ENCODE results near the gene UBAP2. TPM values are rescaled to one million over a fixed set of nuclear protein-coding genes. Genes with fewer than 3 reads are reported as not detected.
A peak's percentile ranks its signal among the peaks of the same experiment; 100 is the strongest.
"Not testable (repeated sequence)": the region's sequence is repeated elsewhere in the genome, so short reads cannot be mapped to it uniquely, and the experiment has no call there.

The UBAP2 gene
- total RNA-seq, 2 donors from 2014 or later = 23.3 to 26.4 TPM

- intact Hi-C loops (cut with DNase I) = no loop called here
These were observed 55.6 kb downstream of the UBAP2 start for GRCh38 chr9:33993104-33993503.

GRCh38 chr9:33992632-33993031 is 56.1 kb downstream of the UBAP2 start:
- intact Hi-C loops (cut with DNase I) = no loop called here

More at GRCh38 chr9:33993104-33993503, 55.6 kb downstream of the UBAP2 start:
- DNase-seq (ENCODE audit: low spot score) = no peak

GRCh38 chr9:33988219-33988890 is 60.3 kb downstream of the UBAP2 start:
- intact Hi-C loops (cut with DNase I) = no loop called here
- no peak for DNase-seq (ENCODE audit: low spot score)

More at GRCh38 chr9:33992632-33993031, 56.1 kb downstream of the UBAP2 start:
- no peak for DNase-seq (ENCODE audit: low spot score)

- intact Hi-C loops (cut with DNase I) = no loop called here
- DNase-seq (ENCODE audit: low spot score) = no peak
These were observed 72.3 kb downstream of the UBAP2 start for GRCh38 chr9:33976414-33976813.

GRCh38 chr9:33972698-33973097 is 76.0 kb downstream of the UBAP2 start:
- intact Hi-C loops (cut with DNase I) = no loop called here

GRCh38 chr9:33964086-33964768 is 84.5 kb downstream of the UBAP2 start:
- DNase-seq (ENCODE audit: low spot score) = no peak
- intact Hi-C loops (cut with DNase I) = no loop called here

More at GRCh38 chr9:33972698-33973097, 76.0 kb downstream of the UBAP2 start:
- DNase-seq (ENCODE audit: low spot score) = no peak

GRCh38 chr9:33962468-33962867 is 86.2 kb downstream of the UBAP2 start:
- DNase-seq (ENCODE audit: low spot score); intact Hi-C loops (cut with DNase I): not testable (repeated sequence)

- intact Hi-C loops (cut with DNase I) = loop anchor here in 1 of 2 donors (2.0 kb wide), 1 partner anchor 19 kb away; no protein-coding TSS in a partner anchor
- DNase-seq (ENCODE audit: low spot score) = no peak
These were observed 89.0 kb downstream of the UBAP2 start for GRCh38 chr9:33959725-33960124.

GRCh38 chr9:33956544-33956943 is 92.1 kb downstream of the UBAP2 start:
- intact Hi-C loops (cut with DNase I) = no loop called here
- no peak for DNase-seq (ENCODE audit: low spot score)

GRCh38 chr9:33952066-33952465 is 96.6 kb downstream of the UBAP2 start:
- intact Hi-C loops (cut with DNase I) = no loop called here
- DNase-seq (ENCODE audit: low spot score) = no peak

GRCh38 chr9:33950371-33950770 is 98.3 kb downstream of the UBAP2 start:
- DNase-seq (ENCODE audit: low spot score) = no peak
- intact Hi-C loops (cut with DNase I) = no loop called here

- intact Hi-C loops (cut with DNase I) = no loop called here
- no peak for DNase-seq (ENCODE audit: low spot score)
These were observed 101.7 kb downstream of the UBAP2 start for GRCh38 chr9:33946779-33947535.

GRCh38 chr9:33943389-33943788 is 105.3 kb downstream of the UBAP2 start:
- no peak for DNase-seq (ENCODE audit: low spot score)
- intact Hi-C loops (cut with DNase I) = no loop called here

GRCh38 chr9:33942471-33943083 is 106.1 kb downstream of the UBAP2 start:
- no peak for DNase-seq (ENCODE audit: low spot score)
- intact Hi-C loops (cut with DNase I) = no loop called here

- DNase-seq (ENCODE audit: low spot score) = no peak
- intact Hi-C loops (cut with DNase I) = loop anchor here in 1 of 2 donors (2.0 kb wide), 1 partner anchor 21 kb away; no protein-coding TSS in a partner anchor
These were observed 108.5 kb downstream of the UBAP2 start for GRCh38 chr9:33939924-33940874.

- intact Hi-C loops (cut with DNase I) = no loop called here
- no peak for DNase-seq (ENCODE audit: low spot score)
These were observed 114.4 kb downstream of the UBAP2 start for GRCh38 chr9:33934188-33934878.

GRCh38 chr9:33932078-33932807 is 116.4 kb downstream of the UBAP2 start:
- peak; percentile 50 for DNase-seq (ENCODE audit: low spot score)
- intact Hi-C loops (cut with DNase I) = no loop called here
